ENCODE results near the gene CDH23. TPM values are rescaled to one million over a fixed set of nuclear protein-coding genes. Genes with fewer than 3 reads are reported as not detected.

CDH23 gene
- polyA plus RNA-seq, 1 donor from 2014 or later: 6.6 TPM

GRCh38 chr10:71704816-71705215 lies 308.1 kb downstream of the CDH23 start:
- Histone ChIP-seq H3K9ac (ENCODE audit: low read length) (no peak overlapping the region), H3F3A (ENCODE audit: insufficient read depth, low read length, poor library complexity, severe bottlenecking) (no peaks in the 10 kb centered on the region), H2AFZ (ENCODE audit: low read depth, low read length) (no peak overlapping the region), H3K36me3 (ENCODE audit: insufficient read depth, low read length) (no peaks in the 10 kb centered on the region), H3K4me2 (ENCODE audit: low read length) (no peak overlapping the region), H3K79me2 (replicated peaks; ENCODE audit: insufficient read depth, low read length) (no peaks in the 10 kb centered on the region), H3K9me3 (ENCODE audit: low read length) (no peaks in the 10 kb centered on the region), H3K27ac (ENCODE audit: low read length) (no peak overlapping the region), H4K20me1 (ENCODE audit: insufficient read depth) (no peaks in the 10 kb centered on the region), H3K4me3 (ENCODE audit: low read length) (no peak overlapping the region), H3K27me3 (ENCODE audit: insufficient read depth, low read depth, low read length) (no peaks in the 10 kb centered on the region), H3K9me2 (ENCODE audit: insufficient read depth, low read length) (no peaks in the 10 kb centered on the region)
- TF ChIP-seq MXI1 (conservative IDR thresholded peaks at IDR 0.05; ENCODE audit: poor library complexity, severe bottlenecking) (no peak), SMC3 (conservative IDR thresholded peaks at IDR 0.05; ENCODE audit: poor library complexity) (no peak)

GRCh38 chr10:71705582-71705981 lies 308.9 kb downstream of the CDH23 start:
- no peaks in the 10 kb centered on the region for H3K27me3 ChIP-seq (ENCODE audit: insufficient read depth, low read depth, low read length)
- no peaks in the 10 kb centered on the region for H4K20me1 ChIP-seq (ENCODE audit: insufficient read depth)
- H3F3A ChIP-seq (ENCODE audit: insufficient read depth, low read length, poor library complexity, severe bottlenecking): no peaks in the 10 kb centered on the region
- H3K4me3 ChIP-seq (ENCODE audit: low read length): no peak overlapping the region
- no peaks in the 10 kb centered on the region for H3K9me3 ChIP-seq (ENCODE audit: low read length)
- no peak overlapping the region for H3K4me2 ChIP-seq (ENCODE audit: low read length)
- no peaks in the 10 kb centered on the region for H3K79me2 ChIP-seq (replicated peaks; ENCODE audit: insufficient read depth, low read length)
- no peaks in the 10 kb centered on the region for H3K9me2 ChIP-seq (ENCODE audit: insufficient read depth, low read length)
- TF ChIP-seq CTCF (IDR thresholded peaks at IDR 0.05; ENCODE audit: poor library complexity, severe bottlenecking) (no peak), EP300 (conservative IDR thresholded peaks at IDR 0.05; ENCODE audit: poor library complexity, severe bottlenecking) (no peak), REST (IDR thresholded peaks at IDR 0.05; ENCODE audit: borderline replicate concordance) (no peak), SMC3 (conservative IDR thresholded peaks at IDR 0.05; ENCODE audit: poor library complexity) (no peak), EZH2 (IDR thresholded peaks at IDR 0.05; ENCODE audit: borderline replicate concordance, insufficient read depth, low read length, poor library complexity, severe bottlenecking) (no peak), POLR2AphosphoS5 (IDR thresholded peaks at IDR 0.05) (no peak), TAF1 (IDR thresholded peaks at IDR 0.05; ENCODE audit: low read depth) (no peak), RAD21 (conservative IDR thresholded peaks at IDR 0.05) (no peak), MXI1 (conservative IDR thresholded peaks at IDR 0.05; ENCODE audit: poor library complexity, severe bottlenecking) (no peak)
- no peaks in the 10 kb centered on the region for H3K36me3 ChIP-seq (ENCODE audit: insufficient read depth, low read length)
- no peak overlapping the region for H2AFZ ChIP-seq (ENCODE audit: low read depth, low read length)
- no peak overlapping the region for H3K9ac ChIP-seq (ENCODE audit: low read length)
- H3K27ac ChIP-seq (ENCODE audit: low read length): no peak overlapping the region

Measured in neural cell (in vitro differentiated cells).